ENCODE data around the gene PLA2R1.

Gene PLA2R1

GRCh38 chr2:160019374-160020090 lies 42.9 kb downstream of the PLA2R1 start:
- FAIRE-seq = no peak

DNA sequence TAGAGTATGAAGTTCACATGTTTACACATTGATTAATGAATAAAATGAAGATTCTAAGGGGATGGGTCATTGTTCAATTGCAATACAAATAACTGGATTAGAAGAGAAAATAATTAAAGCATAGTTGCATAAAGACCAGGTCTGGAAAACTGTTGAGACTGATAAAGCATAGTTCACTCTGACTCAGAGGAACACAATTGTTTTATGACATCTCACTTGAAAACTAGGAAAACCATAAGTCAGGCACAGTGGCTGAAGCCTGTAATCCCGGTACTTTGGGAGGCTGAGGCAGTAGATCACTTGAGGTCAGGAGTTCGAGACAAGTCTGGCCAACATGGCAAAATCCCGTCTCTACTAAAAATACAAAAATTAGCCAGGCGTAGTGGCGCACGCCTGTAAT lies 46.7 kb downstream of the PLA2R1 start:
- DNase-seq (ENCODE audit: insufficient read length) = no peak
- no peak for FAIRE-seq
- TF ChIP-seq TAF1 (IDR thresholded peaks at IDR 0.05; ENCODE audit: borderline replicate concordance, low read depth, low read length) = no peak
- no peak for TF ChIP-seq POLR2A (IDR thresholded peaks at IDR 0.05; ENCODE audit: low read depth, low read length)
- no peak for TF ChIP-seq POLR2AphosphoS5 (IDR thresholded peaks at IDR 0.05; ENCODE audit: low read depth, low read length)

More at GRCh38 chr2:160019374-160020090, 42.9 kb downstream of the PLA2R1 start:
- TF ChIP-seq POLR2A (IDR thresholded peaks at IDR 0.05; ENCODE audit: low read depth, low read length) = no peak
- TF ChIP-seq TAF1 (IDR thresholded peaks at IDR 0.05; ENCODE audit: borderline replicate concordance, low read depth, low read length) = no peak
- DNase-seq (ENCODE audit: insufficient read length) = no peak

GRCh38 chr2:160014227-160014626 lies 48.2 kb downstream of the PLA2R1 start:
- FAIRE-seq (no peak), DNase-seq (ENCODE audit: insufficient read length) (no peak)
- TF ChIP-seq POLR2A (IDR thresholded peaks at IDR 0.05; ENCODE audit: low read depth, low read length) (no peak), TAF1 (IDR thresholded peaks at IDR 0.05; ENCODE audit: borderline replicate concordance, low read depth, low read length) (no peak), POLR2AphosphoS5 (IDR thresholded peaks at IDR 0.05; ENCODE audit: low read depth, low read length) (no peak)

DNA sequence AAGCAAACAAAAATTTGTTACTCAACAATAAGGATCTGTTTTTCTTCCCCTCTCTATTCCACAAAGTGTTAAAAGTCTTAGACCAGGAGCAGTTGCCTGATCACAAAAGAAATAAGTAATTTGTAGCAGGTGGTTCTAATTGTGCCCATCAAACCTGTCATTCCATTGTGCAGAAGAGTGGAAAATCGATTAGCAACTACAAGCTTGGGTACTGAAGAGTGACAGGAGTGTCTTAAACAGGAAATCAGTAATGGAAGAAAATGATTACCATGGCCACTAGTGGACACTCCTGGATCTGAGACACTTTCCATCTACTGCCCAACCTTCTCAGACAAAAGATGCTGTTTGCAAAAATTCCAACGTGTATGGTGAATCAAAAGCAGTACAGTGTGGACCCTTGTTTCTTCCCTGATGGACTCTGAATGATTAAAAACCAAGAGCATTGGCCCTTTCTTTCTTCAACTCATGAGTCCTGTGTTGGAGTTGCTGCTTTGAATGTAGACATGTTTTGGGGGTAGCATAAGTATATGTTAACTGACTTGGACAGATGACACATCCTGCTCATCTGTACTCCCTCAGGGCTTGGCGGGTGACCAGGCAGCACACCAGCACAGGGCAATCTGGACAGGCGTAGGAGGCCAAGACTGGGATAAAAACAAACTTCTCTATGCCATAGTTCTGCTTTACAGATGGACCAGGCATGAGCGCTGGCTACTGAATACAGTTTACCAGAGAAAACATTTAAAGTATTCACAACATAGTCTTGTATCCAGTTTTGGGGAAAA lies 51.9 kb downstream of the PLA2R1 start:
- TF ChIP-seq POLR2AphosphoS5 (IDR thresholded peaks at IDR 0.05; ENCODE audit: low read depth, low read length) (no peak), POLR2A (IDR thresholded peaks at IDR 0.05; ENCODE audit: low read depth, low read length) (no peak), TAF1 (IDR thresholded peaks at IDR 0.05; ENCODE audit: borderline replicate concordance, low read depth, low read length) (no peak)
- DNase-seq (ENCODE audit: insufficient read length) (no peak), FAIRE-seq (no peak)

DNA sequence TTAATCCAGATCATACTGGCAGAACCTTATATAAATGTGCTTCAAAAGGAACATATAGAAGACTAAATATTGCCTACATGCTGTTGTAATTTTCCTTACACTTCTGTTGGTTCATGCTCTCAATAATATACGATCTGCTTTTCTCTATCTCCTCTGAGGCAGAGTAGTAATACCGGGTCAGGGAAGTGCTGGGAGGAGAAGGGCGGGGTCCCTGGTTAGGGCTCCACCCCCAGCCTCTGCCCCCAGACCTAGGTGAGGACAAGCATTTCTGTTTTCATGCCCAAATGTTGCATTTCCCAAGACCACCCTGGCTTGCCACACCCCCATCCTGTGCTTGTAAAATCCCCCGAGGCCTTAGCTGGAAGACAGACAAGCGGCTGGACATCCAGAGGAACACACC lies 55.3 kb downstream of the PLA2R1 start:
- no peak for TF ChIP-seq POLR2A (IDR thresholded peaks at IDR 0.05; ENCODE audit: low read depth, low read length)
- no peak for TF ChIP-seq TAF1 (IDR thresholded peaks at IDR 0.05; ENCODE audit: borderline replicate concordance, low read depth, low read length)
- no peak for TF ChIP-seq POLR2AphosphoS5 (IDR thresholded peaks at IDR 0.05; ENCODE audit: low read depth, low read length)
- no peak for FAIRE-seq
- no peak for DNase-seq (ENCODE audit: insufficient read length)

DNA sequence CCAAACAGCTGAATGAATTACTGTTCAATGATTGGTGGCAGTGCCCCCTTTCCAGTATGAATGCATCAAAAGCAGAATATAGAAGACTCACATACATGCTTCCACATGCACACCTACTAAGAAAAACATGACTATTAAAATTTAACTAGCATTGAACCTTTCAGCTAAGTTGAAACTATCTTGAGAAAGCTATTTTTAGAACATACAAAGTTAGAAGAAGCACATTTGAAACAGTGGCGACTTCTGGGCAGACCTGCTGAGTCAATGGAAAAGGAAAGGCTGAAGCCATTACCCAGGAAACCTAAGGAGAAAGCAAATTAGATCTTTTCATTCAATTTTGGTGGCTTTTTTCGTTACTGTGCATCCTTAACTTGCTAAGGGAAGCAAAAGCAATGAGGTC lies 55.9 kb downstream of the PLA2R1 start:
- DNase-seq (ENCODE audit: insufficient read length) = no peak
- TF ChIP-seq TAF1 (IDR thresholded peaks at IDR 0.05; ENCODE audit: borderline replicate concordance, low read depth, low read length) = no peak
- TF ChIP-seq POLR2A (IDR thresholded peaks at IDR 0.05; ENCODE audit: low read depth, low read length) = no peak
- no peak for TF ChIP-seq POLR2AphosphoS5 (IDR thresholded peaks at IDR 0.05; ENCODE audit: low read depth, low read length)
- FAIRE-seq = no peak

DNA sequence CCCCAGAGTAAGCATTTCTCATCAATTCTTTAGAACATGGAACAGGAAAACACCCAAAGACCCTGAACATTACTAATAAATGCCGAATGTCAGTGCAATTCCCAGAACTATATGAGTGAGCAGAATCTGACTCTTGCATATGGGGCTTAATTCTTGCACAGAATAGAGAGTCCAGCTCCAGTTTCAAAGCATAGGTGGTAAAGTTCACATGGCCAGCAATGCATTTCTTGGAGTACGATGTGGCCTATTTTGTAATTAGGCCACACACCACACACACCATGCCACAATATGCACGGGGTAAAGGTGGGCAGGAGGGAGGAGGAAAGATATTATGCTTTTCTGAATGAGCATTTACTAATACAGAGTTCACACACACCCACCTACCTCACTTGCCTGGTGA lies 56.5 kb downstream of the PLA2R1 start:
- DNase-seq (ENCODE audit: insufficient read length) (no peak), FAIRE-seq (no peak)
- no peak for TF ChIP-seq POLR2AphosphoS5 (IDR thresholded peaks at IDR 0.05; ENCODE audit: low read depth, low read length)
- no peak for TF ChIP-seq TAF1 (IDR thresholded peaks at IDR 0.05; ENCODE audit: borderline replicate concordance, low read depth, low read length)
- TF ChIP-seq POLR2A (IDR thresholded peaks at IDR 0.05; ENCODE audit: low read depth, low read length) = no peak

DNA sequence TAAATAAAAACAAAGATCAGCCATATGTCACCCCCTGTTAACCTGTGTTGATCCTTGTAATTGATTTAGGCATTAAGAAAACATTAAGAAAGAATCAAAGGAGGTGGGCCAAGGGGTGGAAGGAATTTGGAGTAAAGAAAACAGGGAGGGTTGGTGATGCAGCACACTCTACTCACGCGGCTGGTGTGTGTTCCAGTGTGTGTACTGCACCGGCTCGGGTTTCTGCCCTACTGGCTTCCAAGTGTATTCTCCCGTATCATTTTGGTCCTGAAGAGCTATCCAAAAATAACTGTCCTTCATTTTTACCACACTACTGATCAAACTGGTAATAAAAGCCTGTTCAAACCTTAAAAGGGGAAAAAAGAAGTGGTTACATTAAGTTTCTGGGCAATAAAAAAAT lies 56.9 kb downstream of the PLA2R1 start:
- DNase-seq (ENCODE audit: insufficient read length) (no peak), FAIRE-seq (no peak)
- TF ChIP-seq POLR2A (IDR thresholded peaks at IDR 0.05; ENCODE audit: low read depth, low read length) = no peak
- no peak for TF ChIP-seq TAF1 (IDR thresholded peaks at IDR 0.05; ENCODE audit: borderline replicate concordance, low read depth, low read length)
- TF ChIP-seq POLR2AphosphoS5 (IDR thresholded peaks at IDR 0.05; ENCODE audit: low read depth, low read length) = no peak

DNA sequence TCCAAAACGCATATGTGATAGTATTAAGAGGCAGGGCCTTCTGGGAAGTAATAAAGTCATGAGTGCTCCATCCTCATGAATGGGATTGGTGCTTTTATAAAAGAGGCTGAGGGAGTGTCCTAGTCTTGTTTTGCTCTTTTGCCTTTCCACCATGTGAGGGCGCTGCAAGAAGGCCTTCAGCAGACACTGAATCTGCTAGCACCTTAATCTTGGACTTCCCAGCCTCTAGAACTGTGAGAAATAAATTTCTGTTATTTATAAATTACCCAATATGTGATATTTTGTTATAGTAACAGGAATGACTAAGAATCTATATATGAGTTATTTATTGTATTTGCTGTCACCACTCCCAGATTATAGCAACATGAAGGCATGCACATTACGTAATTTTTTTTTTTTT lies 63.5 kb downstream of the PLA2R1 start:
- FAIRE-seq (no peak), DNase-seq (ENCODE audit: insufficient read length) (no peak)
- TF ChIP-seq POLR2AphosphoS5 (IDR thresholded peaks at IDR 0.05; ENCODE audit: low read depth, low read length) (no peak), POLR2A (IDR thresholded peaks at IDR 0.05; ENCODE audit: low read depth, low read length) (no peak), TAF1 (IDR thresholded peaks at IDR 0.05; ENCODE audit: borderline replicate concordance, low read depth, low read length) (no peak)

- FAIRE-seq = no peak
- no peak for DNase-seq (ENCODE audit: insufficient read length)
- TF ChIP-seq POLR2A (IDR thresholded peaks at IDR 0.05; ENCODE audit: low read depth, low read length) (no peak), TAF1 (IDR thresholded peaks at IDR 0.05; ENCODE audit: borderline replicate concordance, low read depth, low read length) (no peak), POLR2AphosphoS5 (IDR thresholded peaks at IDR 0.05; ENCODE audit: low read depth, low read length) (no peak)
Observed at GRCh38 chr2:159998243-159998642, 64.2 kb downstream of the PLA2R1 start.

DNA sequence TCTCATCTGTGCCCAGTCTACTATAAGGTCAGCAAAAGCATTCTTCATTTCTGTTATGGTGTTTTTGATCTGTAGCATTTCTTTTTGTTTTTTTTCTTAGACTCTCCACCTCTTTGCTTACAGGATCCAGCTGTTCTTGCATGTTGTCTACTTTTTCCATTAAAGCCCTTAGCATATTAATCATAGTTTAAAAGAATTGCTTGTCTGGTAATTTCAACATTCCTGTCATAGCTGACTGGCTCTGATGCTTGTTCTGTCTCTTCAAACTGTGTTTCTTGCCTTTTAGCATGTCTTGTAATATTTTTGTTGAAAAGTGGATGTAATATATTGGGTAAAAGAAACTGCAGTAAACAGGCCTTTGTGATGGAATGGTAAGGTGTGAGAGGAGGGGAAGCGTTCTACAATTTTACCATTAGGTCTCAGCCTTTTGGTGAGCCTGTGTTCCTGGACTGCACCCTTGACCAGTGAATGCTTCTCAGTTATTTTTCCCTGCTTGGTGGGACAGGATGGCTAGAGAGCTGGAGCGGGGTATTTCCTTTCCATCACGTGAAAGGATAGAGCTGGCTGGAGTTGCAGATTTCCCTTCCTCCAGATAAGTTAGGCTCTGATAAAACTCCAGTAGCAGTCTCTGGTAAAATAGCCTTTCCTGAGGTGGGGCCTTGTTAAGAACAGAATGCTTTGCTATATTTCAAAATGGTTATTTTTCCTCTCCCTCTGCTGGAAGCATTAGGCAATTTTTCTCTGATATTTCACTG lies 65.4 kb downstream of the PLA2R1 start:
- no peak for DNase-seq (ENCODE audit: insufficient read length)
- no peak for FAIRE-seq
- TF ChIP-seq TAF1 (IDR thresholded peaks at IDR 0.05; ENCODE audit: borderline replicate concordance, low read depth, low read length) = no peak
- no peak for TF ChIP-seq POLR2AphosphoS5 (IDR thresholded peaks at IDR 0.05; ENCODE audit: low read depth, low read length)
- TF ChIP-seq POLR2A (IDR thresholded peaks at IDR 0.05; ENCODE audit: low read depth, low read length) = no peak

Data from GM12892 (cell line).